A673 (cell line): ENCODE results near the gene PTPRK.

Source experiments
- EZH2 ChIP-seq: fragments of 200-600 bp; sonication (generic); IDR thresholded peaks from 2 replicates; pipeline ENCODE4 v1.6.1; 2017; ENCODE audit warnings: borderline replicate concordance, low read depth, mild to moderate bottlenecking, mixed read lengths, antibody characterized with exemption, low read length; ENCODE audit not compliant: poor library complexity, severe bottlenecking
- TF ChIP-seq, protein P1 (sequence below): fragments of 300-800, 200-600 bp; sonication (generic); conservative IDR thresholded peaks from 2 replicates; pipeline ENCODE4 v1.5.1; 2017; ENCODE audit warnings: low read depth, mild to moderate bottlenecking, antibody characterized with exemption, low read length, moderate library complexity, mixed read lengths

DNA sequence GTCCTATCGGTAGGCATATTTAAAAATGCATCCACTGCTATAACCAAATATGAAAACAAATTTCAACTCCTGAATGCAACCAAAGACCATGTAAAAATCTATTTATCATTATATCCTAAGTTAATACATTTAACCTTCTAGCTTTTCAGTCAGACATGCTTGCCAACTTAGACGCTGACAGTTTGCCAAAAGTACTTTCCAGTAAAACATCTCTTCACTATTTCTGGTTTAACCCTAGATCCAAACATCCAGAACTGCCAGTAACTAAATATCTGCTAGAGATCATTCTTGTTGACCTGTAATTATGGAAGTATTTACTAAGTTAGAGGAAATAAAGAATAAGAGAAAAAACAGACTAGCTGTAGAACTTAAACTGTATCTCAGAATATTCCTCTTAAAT lies 409.3 kb downstream of the PTPRK start:
- TF ChIP-seq, protein P1, sequence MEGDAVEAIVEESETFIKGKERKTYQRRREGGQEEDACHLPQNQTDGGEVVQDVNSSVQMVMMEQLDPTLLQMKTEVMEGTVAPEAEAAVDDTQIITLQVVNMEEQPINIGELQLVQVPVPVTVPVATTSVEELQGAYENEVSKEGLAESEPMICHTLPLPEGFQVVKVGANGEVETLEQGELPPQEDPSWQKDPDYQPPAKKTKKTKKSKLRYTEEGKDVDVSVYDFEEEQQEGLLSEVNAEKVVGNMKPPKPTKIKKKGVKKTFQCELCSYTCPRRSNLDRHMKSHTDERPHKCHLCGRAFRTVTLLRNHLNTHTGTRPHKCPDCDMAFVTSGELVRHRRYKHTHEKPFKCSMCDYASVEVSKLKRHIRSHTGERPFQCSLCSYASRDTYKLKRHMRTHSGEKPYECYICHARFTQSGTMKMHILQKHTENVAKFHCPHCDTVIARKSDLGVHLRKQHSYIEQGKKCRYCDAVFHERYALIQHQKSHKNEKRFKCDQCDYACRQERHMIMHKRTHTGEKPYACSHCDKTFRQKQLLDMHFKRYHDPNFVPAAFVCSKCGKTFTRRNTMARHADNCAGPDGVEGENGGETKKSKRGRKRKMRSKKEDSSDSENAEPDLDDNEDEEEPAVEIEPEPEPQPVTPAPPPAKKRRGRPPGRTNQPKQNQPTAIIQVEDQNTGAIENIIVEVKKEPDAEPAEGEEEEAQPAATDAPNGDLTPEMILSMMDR = no peak
- no peak for TF ChIP-seq EZH2
